Transverse colon (tissue), 4 donors: Measurements from ENCODE around the gene IP6K3. TPM values are rescaled to one million over a fixed set of nuclear protein-coding genes. Genes with fewer than 3 reads are reported as not detected.

Source experiments
- DNase-seq: peaks from one replicate; pipeline ENCODE4 v3.0.0-alpha.2; 2019
- H3K27ac ChIP-seq, 4 donors: fragments of 200-600 bp; sonication (generic); 2 replicates each; pipeline ENCODE4 v1.5.1; 2016 to 2018; ENCODE audit warnings: inconsistent platforms in 4 of 4
- H3K27me3 ChIP-seq: fragments of 200-600 bp; sonication (generic); 2 replicates; pipeline ENCODE4 v1.5.1; 2017; ENCODE audit warnings: inconsistent platforms
- H3K36me3 ChIP-seq, 4 donors: fragments of 200-600 bp; sonication (generic); 2 replicates each; pipeline ENCODE4 v1.5.1; 2017 to 2019; ENCODE audit warnings: inconsistent platforms in 4 of 4
- H3K4me1 ChIP-seq, 4 donors: fragments of 200-600 bp; sonication (generic); 2 replicates each; pipeline ENCODE4 v1.5.1; 2017 to 2020; ENCODE audit warnings: inconsistent platforms in 4 of 4
- H3K4me3 ChIP-seq, 4 donors: fragments of 200-600 bp; sonication (generic); 1 replicate in 1 of 4; 2 replicates in 3 of 4; pipeline versions ENCODE4 v1.5.1 to v1.6.1; 2017 to 2019; ENCODE audit warnings: inconsistent platforms in 4 of 4
- H3K9me3 ChIP-seq, 2 donors: fragments of 200-600 bp; sonication (generic); 2 replicates each; pipeline ENCODE4 v1.5.1; 2017 to 2019; ENCODE audit warnings: inconsistent platforms in 2 of 2
- CTCF ChIP-seq, 5 experiments: fragments of 200-600 bp in 3 of 5; fragments of 450-650 bp in 2 of 5; sonication (generic) in 3 of 5; IDR thresholded peaks; 1 replicate in 2 of 5; 2 replicates in 3 of 5; pipeline ENCODE4 v1.5.1; 2016 to 2017; ENCODE audit warnings: antibody characterized with exemption in 5 of 5, inconsistent platforms in 3 of 5, mild to moderate bottlenecking in 2 of 5, moderate library complexity in 1 of 5
- EP300 ChIP-seq: sonication (generic); formaldehyde crosslinking; IDR thresholded peaks from one replicate; pipeline ENCODE4 v1.6.1; 2017; ENCODE audit warnings: antibody characterized with exemption, low read depth
- POLR2A ChIP-seq: fragments of 450-650 bp; IDR thresholded peaks from one replicate; pipeline ENCODE4 v1.6.1; 2016; ENCODE audit warnings: antibody characterized with exemption, mild to moderate bottlenecking, moderate library complexity
- POLR2AphosphoS5 ChIP-seq, 3 donors: sonication (generic); formaldehyde crosslinking; IDR thresholded peaks; one replicate each; pipeline ENCODE4 v1.6.1; 2016; ENCODE audit warnings: antibody characterized with exemption in 3 of 3
- WGBS, 2 donors: methylation state at CpG; one replicate each; pipeline ENCODE4 v1.1.5; 2018; ENCODE audit warnings: low coverage in 1 of 2; 5-methylcytosine and 5-hydroxymethylcytosine counted together
- in situ Hi-C, 4 donors: fragments of 200-750 bp; cut with MboI; loops; one replicate each; pipeline versions ENCODE4 v1.15.0 to v1.15.1; 2017; ENCODE audit warnings: low sequenced_read_pairs in 3 of 4, low pct_ligation_motif_present in 1 of 4, low pct_unique_long_range_greater_than_20kb in 1 of 4
- intact Hi-C: fragments of 100-400 bp; cut with DNase I; formaldehyde crosslinking; loops from one replicate; pipeline ENCODE4 v1.15.1; 2023; ENCODE audit warnings: low total_unique reads
- total RNA-seq, 4 donors: library from RNA; depleted of rRNA; stranded (reverse); fragments of >200 nt; gene quantifications; one replicate each; pipeline ENCODE4 v1.1.0, GENCODE V29; 2016

IP6K3 gene
- total RNA-seq, 4 donors from 2014 or later, result 1.00 to 2.9 (median 1.9) TPM; not detected in 1

GRCh38 chr6:33771146-33772081, 24.7 kb upstream of the IP6K3 start:
- WGBS, 2 donors, result 18 to 62% methylated on average over 2 to 46 of the region's 47 CpGs
- peak overlapping the region; percentile 48 to 75 (median 64) for H3K27ac ChIP-seq
- H3K9me3 ChIP-seq, result no peaks in the 10 kb centered on the region
- TF ChIP-seq CTCF (IDR thresholded peaks at IDR 0.05) (peak; percentile 86 to 98 (median 96)), POLR2AphosphoS5 (IDR thresholded peaks at IDR 0.05) (peak in 2 of 3 donors; percentile 35 to 48), POLR2A (no peak), EP300 (no peak)
- in situ Hi-C loops (loop anchor here (10.0 to 25.0 kb wide), 5 partner anchors 253 to 391 kb away; no protein-coding TSS in a partner anchor), intact Hi-C loops (loop anchor here (2.0 to 5.0 kb wide), 2 partner anchors 256 to 381 kb away; no protein-coding TSS in a partner anchor)
- peaks cover 0 to 23% (median 10%) of the 10 kb centered on the region in 4 donors for H3K36me3 ChIP-seq
- H3K4me3 ChIP-seq, result no peak overlapping the region
- peaks cover 17 to 34% (median 23%) of the 10 kb centered on the region in 4 donors for H3K4me1 ChIP-seq
- no peaks in the 10 kb centered on the region for H3K27me3 ChIP-seq
- peak; percentile 69 for DNase-seq

- H3K9me3 ChIP-seq, result no peaks in the 10 kb centered on the region
- intact Hi-C loops, result loop anchor here (2.0 to 5.0 kb wide), 2 partner anchors 257 to 382 kb away; no protein-coding TSS in a partner anchor
- DNase-seq, result no peak
- peak overlapping the region; percentile 48 to 75 (median 64) for H3K27ac ChIP-seq
- 45% methylated on average over 3 of the region's 3 CpGs; no CpG with 5 or more reads in 1 of the 2 donors for WGBS, 2 donors
- H3K4me3 ChIP-seq, result no peak overlapping the region
- in situ Hi-C loops, result loop anchor here (10.0 to 25.0 kb wide), 5 partner anchors 254 to 392 kb away; no protein-coding TSS in a partner anchor
- TF ChIP-seq CTCF (IDR thresholded peaks at IDR 0.05) (no peak), EP300 (no peak), POLR2AphosphoS5 (IDR thresholded peaks at IDR 0.05) (no peak), POLR2A (no peak)
- peaks cover 0 to 17% (median 7%) of the 10 kb centered on the region in 4 donors for H3K36me3 ChIP-seq
- H3K27me3 ChIP-seq, result no peaks in the 10 kb centered on the region
- H3K4me1 ChIP-seq, result peaks cover 17 to 34% (median 23%) of the 10 kb centered on the region in 4 donors
These were observed 24.1 kb upstream of the IP6K3 start for GRCh38 chr6:33770833-33771145.

- Histone ChIP-seq H3K9me3 (no peaks in the 10 kb centered on the region), H3K4me3 (no peak overlapping the region), H3K27me3 (no peaks in the 10 kb centered on the region), H3K27ac (peak overlapping the region in 3 of 4 donors; percentile 48 to 75 (median 66)), H3K4me1 (peaks cover 17 to 34% (median 23%) of the 10 kb centered on the region in 4 donors), H3K36me3 (peaks cover 0 to 12% (median 4%) of the 10 kb centered on the region in 4 donors)
- 48% methylated on average over 14 of the region's 14 CpGs; no CpG with 5 or more reads in 1 of the 2 donors for WGBS, 2 donors
- in situ Hi-C loops, result loop anchor here (10.0 to 25.0 kb wide), 5 partner anchors 255 to 392 kb away; no protein-coding TSS in a partner anchor
- intact Hi-C loops, result loop anchor here (2.0 to 5.0 kb wide), 2 partner anchors 257 to 383 kb away; no protein-coding TSS in a partner anchor
- no peak for DNase-seq
- TF ChIP-seq POLR2AphosphoS5 (IDR thresholded peaks at IDR 0.05) (peak in 1 of 3 donors; percentile 19), CTCF (IDR thresholded peaks at IDR 0.05) (no peak), POLR2A (peak; percentile 12)
These were observed 23.6 kb upstream of the IP6K3 start for GRCh38 chr6:33770124-33770832.
